Skeletal muscle satellite cell (primary cell): ENCODE results near the gene CCDC116.

Experiments used
- H3K27me3 ChIP-seq: 2 replicates; pipeline ENCODE4 v1.7.0; 2013; ENCODE audit warnings: low read length; ENCODE audit not compliant: control insufficient read depth, insufficient read depth
- H3K36me3 ChIP-seq: 2 replicates; pipeline ENCODE4 v1.7.0; 2013; ENCODE audit warnings: mild to moderate bottlenecking, control low read depth, low read length; ENCODE audit not compliant: insufficient read depth
- H3K4me1 ChIP-seq: 2 replicates; pipeline ENCODE4 v1.7.0; 2013; ENCODE audit warnings: low read length; ENCODE audit not compliant: control insufficient read depth, insufficient read depth
- H3K4me2 ChIP-seq: 2 replicates; pipeline ENCODE4 v1.7.0; 2013; ENCODE audit warnings: mild to moderate bottlenecking, low read length
- H3K4me3 ChIP-seq: 2 replicates; pipeline ENCODE4 v1.7.0; 2013; ENCODE audit warnings: low read length
- H3K9ac ChIP-seq: 2 replicates; pipeline ENCODE4 v1.7.0; 2013; ENCODE audit warnings: mild to moderate bottlenecking, low read depth, low read length, moderate library complexity
- H3K9me3 ChIP-seq: replicated peaks from 2 replicates; pipeline ENCODE4 v1.7.0; 2013; ENCODE audit warnings: mild to moderate bottlenecking, control low read depth, low read length

CCDC116 gene

GRCh38 chr22:21626735-21627469, 5.7 kb upstream of the CCDC116 start:
- H3K4me1 ChIP-seq, result peaks cover 11% of the 10 kb centered on the region

GRCh38 chr22:21628386-21629254, 3.9 kb upstream of the CCDC116 start:
- peaks cover 6% of the 10 kb centered on the region for H3K4me1 ChIP-seq
- H3K9me3 ChIP-seq, result no peaks in the 10 kb centered on the region

More at GRCh38 chr22:21626735-21627469, 5.7 kb upstream of the CCDC116 start:
- Histone ChIP-seq H3K36me3 (peaks cover 18% of the 10 kb centered on the region), H3K4me2 (no peak overlapping the region), H3K9me3 (no peaks in the 10 kb centered on the region), H3K4me3 (no peak overlapping the region), H3K27me3 (no peaks in the 10 kb centered on the region), H3K9ac (no peak overlapping the region)

GRCh38 chr22:21629255-21630149, 3.1 kb upstream of the CCDC116 start, which contains the start of gene YDJC:
YDJC (minus strand) TSS chr22:21630022; CDS start chr22:21630014, 8 bp downstream.
- Histone ChIP-seq H3K4me3 (peak within 1 kb of the TSS; percentile 97), H3K27me3 (no peaks in the 10 kb centered on the region), H3K9me3 (no peaks in the 10 kb centered on the region), H3K4me1 (peaks cover 5% of the 10 kb centered on the region), H3K4me2 (peak within 1 kb of the TSS; percentile 95), H3K36me3 (peaks cover 4% of the 10 kb centered on the region), H3K9ac (peak within 1 kb of the TSS; percentile 94)

More at GRCh38 chr22:21628386-21629254, 3.9 kb upstream of the CCDC116 start:
- no peaks in the 10 kb centered on the region for H3K27me3 ChIP-seq
- H3K4me2 ChIP-seq, result peak overlapping the region; percentile 95
- peak overlapping the region; percentile 97 for H3K4me3 ChIP-seq
- H3K9ac ChIP-seq, result peak overlapping the region; percentile 94
- peaks cover 5% of the 10 kb centered on the region for H3K36me3 ChIP-seq

GRCh38 chr22:21631025-21631424, 1.5 kb upstream of the CCDC116 start:
- Histone ChIP-seq H3K4me2 (no peak overlapping the region), H3K36me3 (peaks cover 4% of the 10 kb centered on the region), H3K9ac (no peak overlapping the region), H3K4me3 (no peak overlapping the region), H3K9me3 (no peaks in the 10 kb centered on the region), H3K4me1 (peaks cover 5% of the 10 kb centered on the region), H3K27me3 (no peaks in the 10 kb centered on the region)

GRCh38 chr22:21632931-21633330, 371 bp downstream of the CCDC116 start:
- Histone ChIP-seq H3K4me3 (no peak overlapping the region), H3K36me3 (no peaks in the 10 kb centered on the region), H3K9me3 (no peaks in the 10 kb centered on the region), H3K9ac (no peak overlapping the region), H3K4me1 (peaks cover 5% of the 10 kb centered on the region), H3K27me3 (no peaks in the 10 kb centered on the region), H3K4me2 (no peak overlapping the region)

GRCh38 chr22:21633481-21633880, 921 bp downstream of the CCDC116 start:
- H3K4me1 ChIP-seq, result peaks cover 5% of the 10 kb centered on the region
- H3K4me2 ChIP-seq, result no peak overlapping the region

GRCh38 chr22:21634081-21634480, 1.5 kb downstream of the CCDC116 start:
- Histone ChIP-seq H3K4me3 (no peak overlapping the region), H3K4me2 (no peak overlapping the region), H3K36me3 (no peaks in the 10 kb centered on the region), H3K27me3 (no peaks in the 10 kb centered on the region), H3K9ac (no peak overlapping the region), H3K9me3 (no peaks in the 10 kb centered on the region), H3K4me1 (peaks cover 2% of the 10 kb centered on the region)

More at GRCh38 chr22:21633481-21633880, 921 bp downstream of the CCDC116 start:
- no peak overlapping the region for H3K4me3 ChIP-seq
- H3K36me3 ChIP-seq, result no peaks in the 10 kb centered on the region
- H3K9me3 ChIP-seq, result no peaks in the 10 kb centered on the region
- H3K27me3 ChIP-seq, result no peaks in the 10 kb centered on the region
- no peak overlapping the region for H3K9ac ChIP-seq

- no peaks in the 10 kb centered on the region for H3K4me1 ChIP-seq
- H3K36me3 ChIP-seq, result no peaks in the 10 kb centered on the region
- no peak overlapping the region for H3K9ac ChIP-seq
- no peaks in the 10 kb centered on the region for H3K27me3 ChIP-seq
- H3K4me2 ChIP-seq, result no peak overlapping the region
- H3K9me3 ChIP-seq, result no peaks in the 10 kb centered on the region
- no peak overlapping the region for H3K4me3 ChIP-seq
Observed at GRCh38 chr22:21634844-21635243, 2.3 kb downstream of the CCDC116 start.

GRCh38 chr22:21635771-21636510, 3.4 kb downstream of the CCDC116 start:
- no peaks in the 10 kb centered on the region for H3K4me1 ChIP-seq
- H3K9me3 ChIP-seq, result no peaks in the 10 kb centered on the region
- H3K9ac ChIP-seq, result no peak overlapping the region
- H3K4me3 ChIP-seq, result no peak overlapping the region
- H3K4me2 ChIP-seq, result no peak overlapping the region
- no peaks in the 10 kb centered on the region for H3K27me3 ChIP-seq
- H3K36me3 ChIP-seq, result no peaks in the 10 kb centered on the region

- Histone ChIP-seq H3K27me3 (no peaks in the 10 kb centered on the region), H3K36me3 (no peaks in the 10 kb centered on the region), H3K4me2 (no peak overlapping the region), H3K9me3 (no peaks in the 10 kb centered on the region), H3K4me1 (peaks cover 4% of the 10 kb centered on the region), H3K4me3 (no peak overlapping the region), H3K9ac (no peak overlapping the region)
Observed at GRCh38 chr22:21636629-21637218, 4.2 kb downstream of the CCDC116 start.
